Measurements from ENCODE around the gene SPOCK3. TPM values are rescaled to one million over a fixed set of nuclear protein-coding genes. Genes with fewer than 3 reads are reported as not detected.

SPOCK3 gene
- total RNA-seq, 4 donors from 2014 or later = not detected

DNA sequence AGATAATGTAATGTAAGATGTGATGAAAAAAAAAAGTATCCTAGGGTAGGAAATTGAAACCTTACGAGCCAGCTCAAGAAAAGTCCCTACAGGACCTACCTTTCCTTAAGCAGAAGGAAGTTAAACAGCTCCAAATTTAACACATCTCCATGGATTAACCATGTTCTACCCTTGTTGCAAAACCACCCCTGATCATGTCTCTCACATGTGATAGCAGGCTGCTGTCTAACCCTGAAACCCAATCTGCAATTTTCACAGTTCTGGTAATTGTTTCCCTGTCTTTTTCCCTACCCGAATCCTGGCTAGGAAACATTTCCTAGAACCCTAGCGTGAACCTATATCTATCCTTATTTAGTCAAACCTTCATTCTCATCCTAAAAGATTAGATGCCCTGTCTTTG is 198.9 kb downstream of the SPOCK3 start:
- Histone ChIP-seq H3K9me3 (no peaks in the 10 kb centered on the region), H3K27ac (no peak overlapping the region), H3K36me3 (no peaks in the 10 kb centered on the region), H3K4me3 (no peak overlapping the region), H3K27me3 (no peaks in the 10 kb centered on the region), H3K4me1 (peaks cover 0 to 15% (median 4%) of the 10 kb centered on the region in 3 donors)
- TF ChIP-seq CTCF (IDR thresholded peaks at IDR 0.05) (no peak), POLR2A (IDR thresholded peaks at IDR 0.05) (no peak)
- DNase-seq = no peak
- intact Hi-C loops (cut with DNase I) = no loop called here
- 74 to 88% methylated on average over 3 of the region's 3 CpGs for WGBS, 2 donors

DNA sequence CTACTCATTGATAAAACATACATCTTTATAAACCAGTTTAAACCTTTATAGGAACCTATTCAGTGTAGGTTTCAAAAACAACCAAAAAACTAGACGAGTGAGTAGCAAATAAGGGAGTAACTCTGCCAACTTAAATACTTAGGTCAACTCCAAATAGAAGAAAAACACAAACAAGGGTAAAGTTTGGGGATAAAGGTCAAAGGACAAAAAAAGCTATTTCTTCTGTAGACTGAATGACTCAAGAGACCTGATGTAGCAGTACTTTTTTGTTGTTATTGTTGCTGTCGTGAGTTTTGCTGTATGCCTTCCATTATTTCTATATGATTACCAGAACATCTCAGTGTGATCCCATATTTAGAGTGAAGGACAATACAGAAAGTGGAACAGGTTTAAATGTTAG is 199.3 kb downstream of the SPOCK3 start:
- H3K27ac ChIP-seq = no peak overlapping the region
- no peak for TF ChIP-seq POLR2A (IDR thresholded peaks at IDR 0.05)
- TF ChIP-seq CTCF (IDR thresholded peaks at IDR 0.05) = no peak
- no peak for DNase-seq
- H3K9me3 ChIP-seq = no peaks in the 10 kb centered on the region
- H3K4me1 ChIP-seq = peaks cover 0 to 15% (median 4%) of the 10 kb centered on the region in 3 donors
- intact Hi-C loops (cut with DNase I) = no loop called here
- WGBS, 2 donors = 65 to 73% methylated on average over 2 of the region's 2 CpGs
- no peaks in the 10 kb centered on the region for H3K36me3 ChIP-seq
- H3K4me3 ChIP-seq = no peak overlapping the region
- H3K27me3 ChIP-seq = no peaks in the 10 kb centered on the region

GRCh38 chr4:167032871-167033270 is 201.4 kb downstream of the SPOCK3 start:
- no peak for DNase-seq
- intact Hi-C loops (cut with DNase I) = no loop called here
- Histone ChIP-seq H3K27me3 (no peaks in the 10 kb centered on the region), H3K36me3 (no peaks in the 10 kb centered on the region), H3K9me3 (no peaks in the 10 kb centered on the region), H3K27ac (no peak overlapping the region), H3K4me3 (no peak overlapping the region), H3K4me1 (peaks cover 0 to 15% (median 4%) of the 10 kb centered on the region in 3 donors)
- WGBS, 2 donors = 45 to 51% methylated on average over 3 of the region's 3 CpGs
- TF ChIP-seq CTCF (IDR thresholded peaks at IDR 0.05) (no peak), POLR2A (IDR thresholded peaks at IDR 0.05) (no peak)

DNA sequence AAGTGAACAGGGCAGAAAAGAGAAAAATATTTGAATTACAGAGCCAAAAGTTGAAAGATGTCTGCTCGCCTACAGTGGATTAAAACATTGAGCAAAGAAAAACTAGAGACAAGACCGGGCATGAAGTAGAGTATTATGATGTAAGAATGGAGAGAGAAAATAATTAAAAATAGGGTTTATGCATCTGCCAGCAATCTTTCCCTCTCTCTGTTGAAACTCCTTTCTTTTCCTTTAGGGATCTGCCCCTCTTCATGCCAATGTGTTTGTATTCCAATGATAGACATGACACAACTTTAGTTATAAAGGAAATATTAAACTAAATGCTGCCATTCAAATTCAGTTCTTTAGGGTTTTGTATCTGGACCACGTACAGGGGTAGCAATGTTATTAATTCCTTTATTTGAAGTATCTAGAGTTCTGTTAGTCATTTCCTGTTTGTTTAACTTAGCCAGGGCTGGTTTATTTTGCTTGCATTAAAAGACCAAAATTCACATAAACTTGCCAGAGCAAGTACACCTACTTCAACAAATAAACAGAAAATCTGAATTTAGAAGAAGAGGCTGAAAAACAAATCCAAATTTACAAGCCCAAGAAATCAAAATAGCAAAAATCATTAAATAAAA is 202.6 kb downstream of the SPOCK3 start:
- 23 to 29% methylated on average over 3 of the region's 3 CpGs for WGBS, 2 donors
- no peak overlapping the region for H3K27ac ChIP-seq

DNA sequence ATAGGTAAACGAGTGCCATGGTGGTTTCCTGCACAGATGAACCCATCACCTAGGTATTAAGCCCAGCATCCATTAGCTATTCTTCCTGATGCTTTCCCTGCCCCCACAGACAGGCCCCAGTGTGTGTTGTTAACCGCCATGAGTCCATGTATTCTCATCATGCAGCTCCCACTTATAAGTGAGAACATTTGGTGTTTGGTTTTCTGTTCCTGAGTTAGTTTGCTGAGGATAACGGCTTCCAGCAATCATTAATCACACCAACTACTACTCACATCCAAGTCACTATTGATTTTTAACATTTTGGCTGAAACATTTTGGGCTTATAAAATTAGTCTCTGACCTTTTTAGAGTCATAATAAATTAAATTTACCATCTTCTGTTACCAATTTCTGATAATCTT is 205.3 kb downstream of the SPOCK3 start:
- no peak overlapping the region for H3K27ac ChIP-seq
- intact Hi-C loops (cut with DNase I) = no loop called here
- no peaks in the 10 kb centered on the region for H3K27me3 ChIP-seq
- H3K36me3 ChIP-seq = no peaks in the 10 kb centered on the region
- H3K4me1 ChIP-seq = peaks cover 0 to 15% (median 4%) of the 10 kb centered on the region in 3 donors
- 74 to 89% methylated on average over 3 of the region's 3 CpGs for WGBS, 2 donors
- H3K4me3 ChIP-seq = no peak overlapping the region
- H3K9me3 ChIP-seq = no peaks in the 10 kb centered on the region
- no peak for DNase-seq
- TF ChIP-seq POLR2A (IDR thresholded peaks at IDR 0.05) = no peak
- TF ChIP-seq CTCF (IDR thresholded peaks at IDR 0.05) = no peak

More for the DNA sequence above, 202.6 kb downstream of the SPOCK3 start:
- no peak for DNase-seq
- intact Hi-C loops (cut with DNase I) = no loop called here
- Histone ChIP-seq H3K4me1 (peaks cover 0 to 15% (median 4%) of the 10 kb centered on the region in 3 donors), H3K36me3 (no peaks in the 10 kb centered on the region), H3K4me3 (no peak overlapping the region), H3K9me3 (no peaks in the 10 kb centered on the region), H3K27me3 (no peaks in the 10 kb centered on the region)
- TF ChIP-seq CTCF (IDR thresholded peaks at IDR 0.05) (no peak), POLR2A (IDR thresholded peaks at IDR 0.05) (no peak)
